SK-N-SH (cell line): ENCODE data around the gene TMPRSS11F. TPM values are rescaled to one million over a fixed set of nuclear protein-coding genes. Genes with fewer than 3 reads are reported as not detected.
"Not testable (repeated sequence)": the region's sequence is repeated elsewhere in the genome, so short reads cannot be mapped to it uniquely, and the experiment has no call there.

Experiments used
- CTCF ChIA-PET: fragments of 300-600, 350-600 bp; formaldehyde crosslinking; extraction: SDS; loops from one replicate; lab custom pipeline; 2021; lab: Yijun Ruan, JAX
- POLR2A ChIA-PET: fragments of 350-600 bp; sonication (Branson Sonifier 250); formaldehyde crosslinking; extraction: SDS; loops from one replicate; lab custom pipeline; 2020; ENCODE audit warnings: antibody characterized with exemption, inconsistent platforms; lab: Yijun Ruan, JAX
- DNase-seq: peaks from one replicate; pipeline ENCODE4 v3.0.0; 2012
- H2AFZ ChIP-seq: fragments of 200-600 bp; sonication (generic); 2 replicates; pipeline ENCODE4 v1.8.1; 2016; ENCODE audit warnings: antibody characterized with exemption, mild to moderate bottlenecking, low read depth
- H3F3A ChIP-seq: fragments of 200-600 bp; sonication (generic); replicated peaks from 2 replicates; pipeline ENCODE3; 2016; ENCODE audit warnings: antibody characterized with exemption, mild to moderate bottlenecking; ENCODE audit not compliant: insufficient read depth
- H3K27ac ChIP-seq, 2 experiments: fragments of 200-500 bp in 1 of 2; fragments of 200-600 bp in 1 of 2; sonication (Bioruptor generic) in 1 of 2; sonication (generic), shearing (Covaris generic) in 1 of 2; 2 replicates each; pipeline versions ENCODE4 v1.5.1 to v1.6.1; 2014 to 2016; ENCODE audit warnings: low read depth in 2 of 2, inconsistent platforms in 1 of 2, low read length in 1 of 2, mild to moderate bottlenecking in 1 of 2, mixed read lengths in 1 of 2
- H3K27me3 ChIP-seq: fragments of 200-600 bp; sonication (generic), shearing (Covaris generic); 2 replicates; pipeline ENCODE4 v1.6.1; 2016; ENCODE audit warnings: mixed run types; ENCODE audit not compliant: insufficient read depth
- H3K36me3 ChIP-seq, 2 experiments: fragments of 200-500 bp in 1 of 2; fragments of 200-600 bp in 1 of 2; sonication (Bioruptor generic) in 1 of 2; sonication (generic) in 1 of 2; replicated peaks in 1 of 2; 2 replicates each; pipeline versions ENCODE3 to v1.5.1; 2014 to 2016; ENCODE audit warnings: low read length in 1 of 2, mild to moderate bottlenecking in 1 of 2; ENCODE audit not compliant: insufficient read depth in 2 of 2, control insufficient read depth in 1 of 2
- H3K4me1 ChIP-seq, 2 experiments: fragments of 200-500 bp in 1 of 2; fragments of 200-600 bp in 1 of 2; sonication (Bioruptor generic) in 1 of 2; sonication (generic), shearing (Covaris generic) in 1 of 2; 2 replicates each; pipeline versions ENCODE4 v1.5.1 to v1.6.1; 2014 to 2016; ENCODE audit warnings: low read depth in 1 of 2, low read length in 1 of 2, mixed run types in 1 of 2; ENCODE audit not compliant: insufficient read depth in 2 of 2, control insufficient read depth in 1 of 2
- H3K4me2 ChIP-seq: fragments of 200-600 bp; sonication (generic), shearing (Covaris generic); 2 replicates; pipeline ENCODE4 v1.6.1; 2017; ENCODE audit warnings: mixed run types
- H3K4me3 ChIP-seq, 2 experiments: fragments of 200-500 bp in 1 of 2; fragments of 200-600 bp in 1 of 2; sonication (Bioruptor generic) in 1 of 2; sonication (generic), shearing (Covaris generic) in 1 of 2; 2 replicates each; pipeline versions ENCODE4 v1.5.1 to v1.8.1; 2014 to 2016; ENCODE audit warnings: low read depth in 2 of 2, inconsistent platforms in 1 of 2, low read length in 1 of 2, mild to moderate bottlenecking in 1 of 2, mixed read lengths in 1 of 2, moderate library complexity in 1 of 2
- H3K79me2 ChIP-seq: fragments of 200-600 bp; sonication (generic); 2 replicates; pipeline ENCODE4 v1.8.1; 2017; ENCODE audit warnings: mild to moderate bottlenecking; ENCODE audit not compliant: insufficient read depth
- H3K9ac ChIP-seq: fragments of 200-600 bp; sonication (generic); 2 replicates; pipeline ENCODE4 v1.6.1; 2017; ENCODE audit warnings: mixed run types
- H3K9me2 ChIP-seq: fragments of 200-600 bp; sonication (generic); 2 replicates; pipeline ENCODE4 v1.6.1; 2017; ENCODE audit warnings: mixed run types
- H3K9me3 ChIP-seq: fragments of 200-600 bp; sonication (generic); 2 replicates; pipeline ENCODE4 v1.6.1; 2017; ENCODE audit warnings: mixed run types, mild to moderate bottlenecking, moderate library complexity
- H4K20me1 ChIP-seq: fragments of 200-600 bp; sonication (generic); 2 replicates; pipeline ENCODE4 v1.6.1; 2017; ENCODE audit warnings: mild to moderate bottlenecking, mixed run types; ENCODE audit not compliant: insufficient read depth
- CHD2 ChIP-seq: fragments of 150-350 bp; IDR thresholded peaks from 2 replicates; pipeline ENCODE4 v1.6.1; 2018; ENCODE audit warnings: low read length; ENCODE audit not compliant: partially characterized antibody
- ELF1 ChIP-seq: IDR thresholded peaks from 2 replicates; pipeline ENCODE4 v1.4.0; 2012
- EP300 ChIP-seq, 2 experiments: IDR thresholded peaks; 2 replicates each; pipeline versions ENCODE4 v1.4.0 to v1.6.1; 2012; ENCODE audit warnings: borderline replicate concordance in 1 of 2, low read depth in 1 of 2, low read length in 1 of 2
- FOSL2 ChIP-seq: IDR thresholded peaks from 2 replicates; pipeline ENCODE4 v1.4.0; 2012; ENCODE audit warnings: low read depth, mild to moderate bottlenecking, moderate library complexity, borderline replicate concordance
- FOXM1 ChIP-seq: IDR thresholded peaks from 2 replicates; pipeline ENCODE4 v1.4.0; 2012; ENCODE audit warnings: low read depth, mild to moderate bottlenecking
- JUND ChIP-seq: IDR thresholded peaks from 2 replicates; pipeline ENCODE4 v1.4.0; 2012
- MEF2A ChIP-seq: IDR thresholded peaks from 2 replicates; pipeline ENCODE4 v1.4.0; 2012; ENCODE audit warnings: low read depth, borderline replicate concordance
- NFIC ChIP-seq: IDR thresholded peaks from 2 replicates; pipeline ENCODE4 v1.4.0; 2012; ENCODE audit warnings: borderline replicate concordance
- RAD21 ChIP-seq: IDR thresholded peaks from 2 replicates; pipeline ENCODE4 v1.6.1; 2012; ENCODE audit warnings: mild to moderate bottlenecking, low read length
- RCOR1 ChIP-seq: fragments of 150-350 bp; IDR thresholded peaks from 2 replicates; pipeline ENCODE4 v1.6.1; 2017; ENCODE audit warnings: antibody characterized with exemption, low read length
- RFX5 ChIP-seq: IDR thresholded peaks from 2 replicates; pipeline ENCODE4 v1.6.1; 2012; ENCODE audit warnings: mild to moderate bottlenecking, improper control_type of control experiment, low read length
- RXRA ChIP-seq: IDR thresholded peaks from 2 replicates; pipeline ENCODE4 v1.4.0; 2012; ENCODE audit warnings: low read depth, mild to moderate bottlenecking, borderline replicate concordance
- SMC3 ChIP-seq: IDR thresholded peaks from 2 replicates; pipeline ENCODE4 v1.6.1; 2012; ENCODE audit warnings: low read depth, low read length, improper control_type of control experiment
- TEAD4 ChIP-seq: IDR thresholded peaks from 2 replicates; pipeline ENCODE4 v1.4.0; 2012; ENCODE audit warnings: mild to moderate bottlenecking, borderline replicate concordance; ENCODE audit not compliant: insufficient read depth
- YY1 ChIP-seq: IDR thresholded peaks from 2 replicates; pipeline ENCODE4 v1.4.0; 2012; ENCODE audit warnings: low read depth, mild to moderate bottlenecking
- WGBS: methylation state at CpG from one replicate; pipeline ENCODE4 v1.1.6; 2017; ENCODE audit warnings: low lambda C conversion rate; 5-methylcytosine and 5-hydroxymethylcytosine counted together
- polyA plus RNA-seq, 3 experiments: library from polyadenylated mRNA; depleted of rRNA; stranded (reverse); fragments of >200 nt; gene quantifications; 2 replicates each; pipeline ENCODE4 v1.2.3, GENCODE V29; 2012
- TF ChIP-seq, protein P1 (sequence below): IDR thresholded peaks from 2 replicates; pipeline ENCODE4 v1.4.0; 2012; ENCODE audit warnings: low read depth, borderline replicate concordance
- TF ChIP-seq, protein P2 (sequence below): IDR thresholded peaks from 2 replicates; pipeline ENCODE4; 2012
- TF ChIP-seq, protein P3 (sequence below): fragments of 150-350 bp; IDR thresholded peaks from 2 replicates; pipeline ENCODE4 v1.6.1; 2017; ENCODE audit warnings: antibody characterized with exemption, low read length, low read depth, borderline replicate concordance
- TF ChIP-seq, protein P4 (sequence below): fragments of 150-350 bp; IDR thresholded peaks from 2 replicates; pipeline ENCODE4 v1.6.1; 2016; ENCODE audit warnings: mild to moderate bottlenecking, low read depth, low read length

Gene TMPRSS11F
- polyA plus RNA-seq, 1 of the 3 experiments (the other 2 are of a cell fraction) = not detected

DNA sequence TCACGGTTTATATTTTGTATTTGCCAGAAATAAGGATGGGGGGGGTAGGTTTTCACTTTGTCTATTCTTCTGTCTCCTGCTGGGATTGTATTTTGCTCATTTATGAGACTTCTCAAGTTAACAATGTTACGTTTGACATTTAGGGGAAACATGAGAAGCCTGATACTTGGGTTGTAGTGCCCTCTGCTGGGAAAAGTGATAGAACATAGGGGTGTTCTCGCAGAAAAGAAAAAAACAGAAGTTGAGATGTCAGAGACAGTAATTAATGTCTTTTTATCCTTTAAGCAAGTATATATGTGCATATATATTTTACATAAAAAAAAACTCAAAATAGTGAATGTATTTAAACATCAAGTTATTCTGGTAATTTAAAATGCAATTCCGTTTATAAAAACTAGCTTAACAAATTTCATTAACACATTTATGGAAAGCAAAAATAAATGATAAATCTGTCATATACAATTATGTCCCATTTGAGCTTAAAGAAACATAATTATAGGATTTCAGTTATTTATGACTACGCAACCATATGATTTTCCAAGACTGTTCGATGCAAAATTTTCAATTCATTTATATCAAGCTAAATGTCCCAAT lies 46.0 kb upstream of the TMPRSS11F start (continued):
- TF ChIP-seq, protein P1, sequence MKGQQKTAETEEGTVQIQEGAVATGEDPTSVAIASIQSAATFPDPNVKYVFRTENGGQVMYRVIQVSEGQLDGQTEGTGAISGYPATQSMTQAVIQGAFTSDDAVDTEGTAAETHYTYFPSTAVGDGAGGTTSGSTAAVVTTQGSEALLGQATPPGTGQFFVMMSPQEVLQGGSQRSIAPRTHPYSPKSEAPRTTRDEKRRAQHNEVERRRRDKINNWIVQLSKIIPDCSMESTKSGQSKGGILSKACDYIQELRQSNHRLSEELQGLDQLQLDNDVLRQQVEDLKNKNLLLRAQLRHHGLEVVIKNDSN = no peak
- TF ChIP-seq CHD2 = no peak
- no peak for TF ChIP-seq RCOR1
- TF ChIP-seq, protein P2, sequence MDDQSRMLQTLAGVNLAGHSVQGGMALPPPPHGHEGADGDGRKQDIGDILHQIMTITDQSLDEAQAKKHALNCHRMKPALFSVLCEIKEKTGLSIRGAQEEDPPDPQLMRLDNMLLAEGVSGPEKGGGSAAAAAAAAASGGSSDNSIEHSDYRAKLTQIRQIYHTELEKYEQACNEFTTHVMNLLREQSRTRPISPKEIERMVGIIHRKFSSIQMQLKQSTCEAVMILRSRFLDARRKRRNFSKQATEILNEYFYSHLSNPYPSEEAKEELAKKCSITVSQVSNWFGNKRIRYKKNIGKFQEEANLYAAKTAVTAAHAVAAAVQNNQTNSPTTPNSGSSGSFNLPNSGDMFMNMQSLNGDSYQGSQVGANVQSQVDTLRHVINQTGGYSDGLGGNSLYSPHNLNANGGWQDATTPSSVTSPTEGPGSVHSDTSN = no peak
- no peak for TF ChIP-seq NFIC
- TF ChIP-seq JUND = no peak
- TF ChIP-seq TEAD4 = no peak
- TF ChIP-seq RAD21 = peak; percentile 84
- no peak for TF ChIP-seq ELF1
- TF ChIP-seq FOXM1 = no peak
- TF ChIP-seq, protein P3, sequence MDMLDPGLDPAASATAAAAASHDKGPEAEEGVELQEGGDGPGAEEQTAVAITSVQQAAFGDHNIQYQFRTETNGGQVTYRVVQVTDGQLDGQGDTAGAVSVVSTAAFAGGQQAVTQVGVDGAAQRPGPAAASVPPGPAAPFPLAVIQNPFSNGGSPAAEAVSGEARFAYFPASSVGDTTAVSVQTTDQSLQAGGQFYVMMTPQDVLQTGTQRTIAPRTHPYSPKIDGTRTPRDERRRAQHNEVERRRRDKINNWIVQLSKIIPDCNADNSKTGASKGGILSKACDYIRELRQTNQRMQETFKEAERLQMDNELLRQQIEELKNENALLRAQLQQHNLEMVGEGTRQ = no peak
- no peak for TF ChIP-seq RFX5
- TF ChIP-seq YY1 = no peak
- TF ChIP-seq SMC3 = peak; percentile 66
- TF ChIP-seq FOSL2 = no peak
- no peak for TF ChIP-seq EP300 (IDR thresholded peaks at IDR 0.05; ENCODE audit: borderline replicate concordance in 1 of 2, low read depth in 1 of 2, low read length in 1 of 2)
- no peak for TF ChIP-seq RXRA
- no peak for TF ChIP-seq MEF2A
- TF ChIP-seq, protein P4, sequence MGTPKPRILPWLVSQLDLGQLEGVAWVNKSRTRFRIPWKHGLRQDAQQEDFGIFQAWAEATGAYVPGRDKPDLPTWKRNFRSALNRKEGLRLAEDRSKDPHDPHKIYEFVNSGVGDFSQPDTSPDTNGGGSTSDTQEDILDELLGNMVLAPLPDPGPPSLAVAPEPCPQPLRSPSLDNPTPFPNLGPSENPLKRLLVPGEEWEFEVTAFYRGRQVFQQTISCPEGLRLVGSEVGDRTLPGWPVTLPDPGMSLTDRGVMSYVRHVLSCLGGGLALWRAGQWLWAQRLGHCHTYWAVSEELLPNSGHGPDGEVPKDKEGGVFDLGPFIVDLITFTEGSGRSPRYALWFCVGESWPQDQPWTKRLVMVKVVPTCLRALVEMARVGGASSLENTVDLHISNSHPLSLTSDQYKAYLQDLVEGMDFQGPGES = no peak

DNA sequence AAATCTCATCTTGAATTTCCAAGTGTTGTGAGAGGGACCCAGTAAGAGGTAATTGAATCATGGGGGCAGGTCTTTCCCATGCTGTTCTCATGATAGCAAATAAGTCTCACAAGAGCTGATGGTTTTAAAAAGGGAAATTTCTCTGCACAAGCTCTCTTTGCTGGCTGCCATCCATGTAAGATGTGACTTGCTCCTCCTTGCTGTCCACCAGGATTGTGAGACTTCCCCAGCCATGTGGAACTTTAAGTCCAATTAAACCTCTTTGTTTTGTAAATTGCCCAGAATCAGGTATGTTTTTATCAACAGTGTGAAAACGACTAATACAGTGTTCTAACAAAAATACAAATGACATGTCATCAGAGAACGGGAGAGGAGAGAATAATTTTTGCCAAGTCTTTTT lies 44.7 kb upstream of the TMPRSS11F start:
- H3K79me2 ChIP-seq, H3K9me2 ChIP-seq: not testable (repeated sequence)

DNA sequence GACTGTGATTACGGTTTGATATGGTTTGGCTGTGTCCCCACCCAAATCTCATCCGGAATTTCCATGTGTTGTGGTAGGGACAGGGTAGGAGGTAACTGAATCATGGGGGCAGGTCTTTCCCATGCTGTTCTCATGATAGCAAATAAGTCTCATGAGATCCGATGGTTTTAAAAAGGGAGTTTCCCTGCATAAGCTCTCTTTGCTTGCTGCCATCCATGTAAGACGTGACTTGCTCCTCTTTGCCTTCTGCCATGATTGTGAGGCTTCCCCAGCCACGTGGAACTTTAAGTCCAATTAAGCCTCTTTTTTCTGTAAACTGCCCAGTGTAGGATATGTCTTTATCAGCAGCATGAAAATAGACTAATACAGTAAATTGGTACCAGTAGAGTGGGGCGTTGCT lies 42.5 kb upstream of the TMPRSS11F start:
- POLR2A ChIA-PET, H3K27me3 ChIP-seq, H3K79me2 ChIP-seq, H2AFZ ChIP-seq, H3K4me2 ChIP-seq, H3F3A ChIP-seq, H3K4me3 ChIP-seq, H3K4me1 ChIP-seq, DNase-seq, H3K36me3 ChIP-seq, H3K27ac ChIP-seq, H3K9ac ChIP-seq, H4K20me1 ChIP-seq, H3K9me2 ChIP-seq, H3K9me3 ChIP-seq: not testable (repeated sequence)
- CTCF ChIA-PET = interaction anchor here (0.6 kb wide), 1 partner anchor 16 kb away, joined by 3 read pairs; no protein-coding TSS in a partner anchor
- 7% methylated on average over 6 of the region's 6 CpGs for WGBS

More for the DNA sequence above, 44.7 kb upstream of the TMPRSS11F start:
- H3K27me3 ChIP-seq, POLR2A ChIA-PET, H4K20me1 ChIP-seq, H3K4me1 ChIP-seq, H2AFZ ChIP-seq, H3K27ac ChIP-seq, DNase-seq, H3K36me3 ChIP-seq, H3F3A ChIP-seq, CTCF ChIA-PET, H3K9ac ChIP-seq, H3K4me2 ChIP-seq, H3K4me3 ChIP-seq, H3K9me3 ChIP-seq: not testable (repeated sequence)
- WGBS = 4% methylated on average over 2 of the region's 2 CpGs
